GM18499 (cell line): ENCODE data around the gene CSTA.
"Not testable (repeated sequence)": the region's sequence is repeated elsewhere in the genome, so short reads cannot be mapped to it uniquely, and the experiment has no call there.

Experiments
- ATAC-seq: cut with Tn5 transposase; IDR thresholded peaks from one replicate; pipeline ENCODE4 v1.9.1; 2021; ENCODE audit warnings: moderate number of reproducible peaks; ENCODE audit not compliant: insufficient read depth, unreplicated experiment

CSTA gene

DNA sequence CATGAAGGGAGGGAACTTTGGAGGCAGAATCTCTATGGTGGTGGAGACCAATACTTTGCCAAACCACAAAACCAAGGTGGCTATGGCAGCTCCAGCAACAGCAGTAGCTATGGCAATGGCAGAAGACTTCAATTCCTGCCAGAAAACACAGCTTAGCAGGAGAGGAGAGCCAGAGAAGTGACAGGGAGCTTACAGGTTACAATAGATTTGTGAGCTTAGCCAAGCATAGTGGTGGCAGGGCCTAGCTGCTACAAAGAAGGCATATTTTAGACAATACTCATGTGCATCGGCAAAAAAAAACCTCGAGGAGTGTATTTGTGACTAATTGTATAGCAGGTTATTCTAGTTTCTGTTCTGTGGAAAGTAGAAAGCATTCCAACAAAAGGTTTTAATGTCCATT, 6.4 kb upstream of the CSTA start:
- no peak for ATAC-seq

DNA sequence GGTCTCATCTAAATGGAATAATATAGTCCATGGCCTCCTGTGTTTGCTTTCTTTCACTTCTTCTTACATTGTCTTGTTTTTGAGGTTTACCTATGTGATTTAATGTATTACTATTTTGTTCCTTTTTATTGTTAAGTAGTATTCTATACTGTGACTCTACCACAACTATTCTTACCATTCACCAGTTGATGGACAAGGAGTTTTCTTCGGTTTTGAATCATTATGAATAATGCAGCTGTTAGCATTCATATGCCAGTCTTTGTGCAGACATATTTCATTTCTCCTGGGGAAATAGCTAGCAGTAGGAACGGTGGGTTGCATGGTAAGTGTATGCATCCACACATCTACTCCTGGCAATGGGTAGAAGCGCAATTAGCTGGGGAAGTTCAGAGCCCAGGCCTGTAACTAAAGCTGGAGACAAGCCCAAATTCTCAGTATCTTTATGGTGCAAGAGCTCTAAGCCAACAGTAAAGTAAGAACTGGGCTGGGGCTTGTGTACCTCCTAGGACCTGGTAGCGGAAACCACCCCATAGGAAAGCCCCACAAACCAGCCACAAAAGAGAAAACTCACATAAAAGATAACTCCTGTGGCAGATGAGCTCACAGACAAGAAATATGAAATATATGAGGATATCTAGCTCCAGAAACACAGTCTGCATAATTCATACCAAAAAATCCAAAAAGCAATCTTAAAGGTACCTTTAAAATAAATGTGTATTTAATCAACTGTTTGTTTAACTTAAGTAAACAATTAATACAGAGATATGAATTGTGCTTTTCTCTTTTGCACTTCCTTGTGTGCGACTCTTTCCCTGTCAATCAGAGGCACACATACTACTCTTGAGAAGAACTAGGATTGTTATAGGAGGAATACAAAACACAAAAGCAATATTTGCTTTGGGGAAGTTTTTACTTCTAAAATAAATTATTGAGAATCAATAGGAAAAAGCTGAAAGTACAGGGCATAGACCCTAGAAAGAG, 2.7 kb upstream of the CSTA start:
- ATAC-seq = no peak

DNA sequence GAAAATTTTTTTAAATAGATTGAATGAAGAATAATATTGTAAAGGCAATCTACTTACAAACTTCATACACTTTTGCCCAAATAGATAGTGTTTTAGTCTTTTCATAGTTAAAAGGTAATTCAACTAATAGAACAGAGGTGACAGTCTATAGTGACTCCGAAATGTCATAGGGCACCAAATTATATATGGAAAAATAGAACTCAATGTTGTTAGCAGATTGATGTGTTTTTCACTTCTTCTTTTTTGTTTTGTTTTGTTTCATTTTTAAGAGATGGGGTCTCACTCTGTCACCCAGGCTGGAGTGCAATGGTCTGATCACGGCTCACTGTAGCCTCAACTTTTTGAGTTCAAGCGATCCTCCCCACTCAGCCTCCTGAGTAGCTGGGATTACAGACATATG, 721 bp downstream of the CSTA start:
- no peak for ATAC-seq

DNA sequence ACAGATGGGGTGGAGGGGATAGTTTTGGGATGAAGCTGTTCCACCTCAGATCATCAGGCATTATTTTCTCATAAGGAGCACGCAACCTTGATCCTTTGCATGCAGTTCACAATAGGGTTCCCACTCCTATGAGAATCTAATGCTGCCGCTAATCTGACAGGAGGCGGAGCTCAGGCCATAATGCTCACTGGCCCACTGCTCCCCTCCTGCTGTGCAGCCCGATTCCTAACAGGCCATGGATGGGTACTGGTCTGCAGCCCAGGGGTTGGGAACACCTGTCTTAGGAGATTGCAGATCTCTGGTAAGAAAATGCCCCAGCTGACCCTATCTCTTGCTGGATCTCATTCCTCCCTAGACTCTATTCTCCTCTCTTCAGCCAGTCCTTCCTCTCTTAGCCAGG, 6.8 kb downstream of the CSTA start:
- ATAC-seq = no peak

DNA sequence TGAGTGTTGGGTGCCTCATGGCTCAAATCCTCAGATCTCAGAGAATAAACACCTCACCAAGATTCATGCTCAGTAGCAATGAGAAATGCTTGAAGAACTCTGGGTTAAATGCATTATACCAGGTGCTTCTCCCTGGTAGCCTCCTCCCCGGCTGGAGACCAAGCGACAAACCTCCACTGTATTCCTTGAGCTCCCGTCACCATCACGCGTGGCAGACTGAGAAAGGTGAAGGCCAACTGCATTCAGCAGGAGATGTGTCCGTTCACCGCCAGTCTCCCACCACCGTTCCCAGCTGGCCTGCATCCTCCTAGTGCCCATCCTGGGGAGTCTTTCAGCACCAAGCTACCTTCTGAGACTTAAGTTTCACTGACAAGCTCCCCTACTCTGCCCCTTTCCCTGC, 7.5 kb downstream of the CSTA start:
- ATAC-seq = no peak

DNA sequence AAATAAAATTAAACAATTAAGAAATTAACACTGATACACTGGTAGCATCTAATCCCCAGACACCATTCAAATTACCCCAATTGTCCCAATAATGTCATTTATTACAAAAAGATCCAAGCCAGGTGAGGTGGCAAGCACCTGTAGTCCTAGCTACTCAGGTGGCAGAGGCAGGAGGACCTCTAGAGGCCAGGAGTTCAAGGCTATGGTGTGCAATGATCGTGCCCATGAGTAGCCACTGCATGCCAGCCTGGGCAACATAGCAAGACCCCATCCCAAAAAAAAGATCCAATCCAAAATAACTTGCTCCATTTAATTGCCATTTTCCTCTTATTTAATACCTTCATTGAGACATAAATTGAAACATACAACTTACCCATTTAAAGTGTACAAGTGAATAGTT, 17.8 kb downstream of the CSTA start:
- no peak for ATAC-seq

DNA sequence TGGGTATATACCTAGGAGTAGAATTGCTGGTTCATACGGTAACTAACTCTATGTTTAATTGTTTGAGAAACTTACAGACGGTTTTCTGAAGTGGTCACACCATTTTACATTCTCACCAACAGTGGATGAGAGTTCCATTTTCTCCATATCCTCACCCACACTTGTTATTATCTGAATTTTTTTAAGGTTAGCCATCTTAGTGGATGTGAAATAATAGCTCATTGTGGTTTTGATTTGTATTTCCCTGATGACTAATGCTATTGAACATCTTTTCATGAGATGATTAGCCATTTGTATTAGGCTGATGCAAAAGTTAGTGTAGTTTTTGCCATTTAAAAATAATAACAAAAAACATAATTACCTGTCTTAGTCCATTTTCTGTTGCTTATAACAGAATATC, 18.6 kb downstream of the CSTA start:
- no peak for ATAC-seq

DNA sequence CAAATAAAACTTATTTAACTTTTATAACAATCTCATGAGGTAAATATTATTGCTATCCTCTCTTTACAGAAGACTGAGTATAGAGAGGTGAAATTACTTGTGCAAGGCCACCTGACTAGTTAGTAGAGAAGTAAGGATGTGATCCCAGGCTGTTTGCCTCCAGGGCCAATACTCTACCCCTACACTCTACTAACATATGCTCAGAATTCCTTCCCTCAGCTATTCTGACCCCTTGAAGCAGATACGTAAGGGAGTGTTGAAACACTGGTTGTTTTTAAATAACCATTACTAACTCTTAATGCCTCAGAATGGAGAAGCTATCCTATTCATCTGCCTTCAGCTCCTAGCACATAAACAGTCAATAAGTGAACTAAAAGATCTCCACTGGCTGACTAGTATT, 24.1 kb downstream of the CSTA start:
- ATAC-seq = no peak

DNA sequence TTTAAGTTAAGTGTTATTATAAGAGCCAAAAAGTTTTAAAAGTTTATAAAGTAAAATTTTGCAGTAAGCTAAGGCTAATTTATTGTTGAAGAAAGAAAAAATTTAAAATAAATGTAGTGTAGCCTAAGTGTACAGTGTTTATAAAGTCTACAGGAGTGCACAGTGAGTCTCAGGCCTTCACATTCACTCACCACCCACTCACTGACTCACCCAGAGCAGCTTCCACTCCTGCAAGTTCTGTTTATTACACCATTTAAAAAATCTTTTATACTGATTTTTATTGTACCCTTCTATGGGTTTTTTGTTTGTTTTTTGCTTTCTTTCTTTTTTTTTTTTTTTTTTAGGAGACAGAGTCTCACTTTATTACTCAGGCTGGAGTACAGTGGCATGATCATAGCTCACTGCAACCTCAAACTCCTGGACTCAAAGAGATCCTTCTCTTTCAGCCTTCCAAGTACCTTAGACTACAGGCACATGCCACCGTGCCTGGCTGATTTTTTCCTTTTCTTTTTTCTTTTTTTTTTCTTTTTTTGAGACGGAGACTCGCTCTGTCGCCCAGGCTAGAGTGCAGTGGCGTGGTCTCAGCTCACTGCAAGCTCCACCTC, 25.9 kb downstream of the CSTA start:
- no peak for ATAC-seq

DNA sequence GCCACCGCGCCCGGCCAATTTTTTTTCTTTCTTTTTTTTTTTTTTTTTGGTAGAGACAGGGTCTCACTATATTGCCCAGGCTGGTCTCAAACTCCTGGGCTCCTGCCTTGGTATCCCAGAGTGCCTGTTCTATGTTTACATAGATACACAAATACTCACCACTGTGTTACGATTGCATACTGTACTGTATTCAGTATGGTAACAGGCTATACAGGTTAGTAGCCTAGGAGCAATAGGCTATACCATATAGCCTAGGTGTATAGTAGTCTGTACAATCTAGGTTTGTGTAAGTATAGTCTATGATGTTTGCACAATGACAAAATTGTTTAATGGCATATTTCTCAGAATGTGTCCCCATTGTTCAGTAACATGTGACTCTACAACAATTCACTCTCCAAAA, 26.6 kb downstream of the CSTA start:
- ATAC-seq = no peak

DNA sequence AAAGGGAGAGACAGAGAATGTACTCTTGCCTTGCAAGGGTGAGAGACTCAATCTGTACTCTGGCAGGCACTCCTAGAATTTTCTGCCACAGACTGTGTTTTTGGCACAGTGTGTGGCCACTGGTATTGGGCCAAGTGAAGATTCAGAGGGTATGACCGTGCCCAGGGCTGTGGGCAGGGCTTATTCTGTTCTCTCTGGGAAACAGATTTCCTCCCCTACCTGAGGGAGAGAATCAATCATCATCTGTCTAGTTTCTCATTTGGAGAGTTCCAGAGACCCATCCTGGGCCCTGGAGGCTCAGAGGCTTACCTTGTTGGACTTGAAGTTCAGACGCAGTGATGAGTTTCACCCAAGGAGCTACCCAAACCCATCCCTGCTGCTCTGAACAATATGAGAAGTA, 28.2 kb downstream of the CSTA start:
- ATAC-seq = no peak

DNA sequence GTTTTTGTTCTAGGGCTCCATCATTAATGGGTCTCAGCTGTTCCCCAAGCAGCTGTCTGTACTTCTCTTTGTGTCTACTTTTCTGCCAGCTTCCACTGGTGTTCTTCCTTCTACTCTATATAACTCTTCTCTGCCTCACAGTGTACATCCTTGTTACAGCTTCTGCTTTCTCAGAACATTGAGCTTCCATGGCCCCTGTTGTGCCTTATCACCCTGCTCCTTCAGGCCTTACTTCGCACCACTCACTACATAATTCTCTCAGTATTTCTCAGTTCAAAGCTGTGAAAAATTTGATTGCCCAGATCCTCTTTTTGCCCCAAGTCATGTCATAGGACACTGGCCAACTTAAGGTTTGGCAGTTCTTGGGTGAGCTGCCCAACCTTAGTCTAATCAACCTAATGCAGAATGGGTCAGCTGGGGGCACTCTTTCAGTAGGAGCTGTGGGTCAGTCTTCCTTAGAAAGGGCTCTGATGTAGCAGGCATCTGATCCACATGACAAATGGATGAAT, 28.9 kb downstream of the CSTA start:
- ATAC-seq = no peak

DNA sequence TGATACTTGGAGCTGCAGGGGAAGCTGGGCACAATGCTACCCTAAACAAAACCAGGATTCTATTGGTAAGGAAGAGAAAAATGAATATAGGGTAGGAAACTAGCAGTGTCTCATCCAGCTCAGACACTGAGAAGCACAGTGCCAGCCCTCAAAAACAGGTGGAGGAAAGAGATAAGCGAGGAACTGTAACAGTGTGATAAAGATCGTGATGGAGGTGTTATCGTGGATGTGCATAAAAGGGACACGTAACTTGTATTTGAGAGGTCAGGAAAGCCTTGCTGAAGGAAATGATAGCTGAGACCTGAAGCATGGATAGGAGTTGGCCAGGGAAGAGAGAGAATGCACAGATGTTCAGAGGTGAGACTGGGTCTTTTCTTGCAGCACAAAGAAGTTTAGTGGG, 30.6 kb downstream of the CSTA start:
- no peak for ATAC-seq

DNA sequence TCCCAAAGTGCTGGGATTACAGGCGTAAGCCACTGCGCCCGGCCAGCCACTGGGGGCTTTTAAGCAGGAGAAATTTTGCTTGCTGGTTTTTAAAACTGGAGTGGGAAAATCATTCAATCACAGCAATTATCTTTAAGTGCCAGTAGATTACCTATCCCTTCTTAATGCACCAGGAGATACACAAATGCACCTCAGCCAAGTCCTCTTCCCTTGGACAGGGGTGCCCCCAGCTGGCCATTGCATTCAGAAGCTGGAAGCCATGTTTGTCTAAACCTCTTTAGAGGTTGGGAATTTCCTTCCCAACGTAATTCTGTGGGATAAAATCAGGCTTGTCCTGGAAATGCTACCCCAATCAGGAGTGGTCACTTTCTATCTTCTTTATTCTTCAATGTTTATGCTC, 31.4 kb downstream of the CSTA start:
- ATAC-seq = no peak

DNA sequence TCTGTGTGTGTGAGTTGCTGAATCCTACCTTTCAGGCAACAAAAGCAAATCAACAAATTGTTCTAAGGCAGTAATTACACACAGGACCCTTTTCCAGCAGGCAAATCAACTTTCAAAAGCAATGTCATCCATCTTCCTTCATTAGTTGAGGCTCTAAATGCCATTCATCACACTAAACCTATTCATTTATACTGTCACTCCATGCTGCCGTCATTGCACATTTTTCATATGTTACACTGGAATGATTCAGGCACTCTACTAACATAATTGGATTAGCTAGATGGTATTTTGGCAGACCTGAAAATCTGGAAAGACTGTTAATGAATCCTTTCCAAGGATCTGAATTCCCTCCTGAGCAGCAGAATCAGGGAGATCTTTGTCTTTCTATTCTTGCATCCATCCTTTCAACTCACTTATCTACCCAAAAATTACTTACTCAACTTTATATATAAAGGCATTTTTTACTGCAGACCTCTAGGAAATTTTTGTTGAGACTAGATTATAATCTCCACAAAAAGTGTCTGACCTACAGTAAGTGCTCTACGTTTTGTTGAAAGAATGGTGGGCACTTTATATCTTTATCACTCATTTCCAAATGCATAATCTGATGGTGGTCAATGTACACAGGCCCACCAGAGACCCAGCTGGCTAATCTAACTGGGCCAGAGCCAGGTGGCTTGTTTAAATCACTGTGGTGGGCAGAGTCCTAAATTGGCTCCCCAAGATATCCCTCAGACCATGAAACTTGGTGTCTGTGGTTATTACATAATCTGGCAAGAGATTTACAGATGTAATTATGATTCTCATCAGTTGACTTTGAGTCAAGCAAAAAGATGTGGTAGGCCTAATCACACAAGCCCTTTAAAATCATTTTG, 33.0 kb downstream of the CSTA start:
- no peak for ATAC-seq

DNA sequence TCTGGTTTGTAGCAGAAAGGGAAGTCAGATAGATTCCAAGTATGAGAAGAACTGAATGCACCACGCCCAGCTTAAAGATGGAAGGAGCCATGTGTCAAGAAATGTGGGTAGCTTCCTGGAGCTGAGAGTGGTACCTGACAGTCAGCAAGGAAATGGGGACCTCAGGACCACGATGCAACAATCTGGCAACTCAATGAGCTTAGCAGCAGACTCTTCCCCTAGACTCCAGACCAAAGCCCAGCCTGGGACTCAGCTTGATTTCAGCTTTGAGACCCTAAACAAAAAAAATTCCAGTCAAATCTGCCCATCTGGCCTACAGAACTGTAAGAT, 33.6 kb downstream of the CSTA start:
- no peak for ATAC-seq

DNA sequence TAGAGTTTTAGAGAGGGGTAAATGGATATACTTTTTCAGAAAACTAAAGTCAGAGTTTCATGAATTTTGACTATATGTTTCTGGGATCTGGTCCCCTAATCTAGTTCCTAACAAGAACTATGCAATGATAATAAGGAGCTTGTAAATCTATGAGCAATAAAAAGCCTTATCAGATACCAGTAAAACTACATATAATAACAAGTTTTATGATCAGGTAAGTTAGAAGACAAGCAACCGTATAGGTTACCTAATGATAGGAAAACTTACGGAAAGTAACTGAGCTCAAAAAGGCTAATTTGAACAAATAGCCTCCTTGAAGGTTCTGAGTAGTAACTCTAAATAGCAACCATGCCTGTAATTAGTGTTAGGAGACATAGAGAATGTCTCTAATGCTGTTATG, 37.0 kb downstream of the CSTA start:
- ATAC-seq = no peak

DNA sequence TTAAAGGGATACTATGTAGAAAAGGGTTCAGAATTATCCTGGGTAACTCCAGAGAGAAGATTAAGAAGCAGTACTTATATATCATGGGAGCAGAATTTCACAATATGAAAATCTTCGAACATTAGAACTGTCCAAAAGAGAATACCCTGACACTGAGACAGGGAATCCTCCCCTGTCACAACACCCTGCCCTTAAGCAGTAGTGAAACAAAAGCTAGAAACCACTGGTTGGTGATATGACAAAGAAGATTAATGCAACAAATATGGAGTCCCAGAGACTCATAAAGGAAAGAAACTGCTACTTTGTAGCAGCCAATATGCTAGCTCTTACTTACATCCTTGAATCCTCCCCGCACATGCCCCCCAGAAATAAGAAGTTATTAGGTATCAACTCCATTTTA, 39.4 kb downstream of the CSTA start:
- no peak for ATAC-seq

DNA sequence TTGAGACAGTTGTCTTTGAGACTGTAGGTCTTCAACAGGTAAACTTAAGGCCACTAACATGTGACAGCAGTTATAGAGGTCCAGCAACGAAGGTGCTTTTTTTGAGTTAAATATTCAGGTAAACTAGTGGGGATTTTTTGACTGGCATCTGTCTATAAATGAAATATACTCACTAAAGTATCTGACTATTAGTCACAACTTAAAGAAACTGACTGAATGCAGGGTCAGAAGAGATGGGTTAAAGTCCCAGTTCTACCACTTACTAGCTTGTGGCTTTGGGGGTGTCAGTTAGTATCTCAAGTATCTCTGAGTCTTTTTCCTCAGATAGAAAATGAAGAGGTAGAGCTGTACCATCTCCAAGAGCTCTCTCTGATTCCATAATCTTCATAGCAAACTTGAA, 40.0 kb downstream of the CSTA start:
- ATAC-seq = no peak

DNA sequence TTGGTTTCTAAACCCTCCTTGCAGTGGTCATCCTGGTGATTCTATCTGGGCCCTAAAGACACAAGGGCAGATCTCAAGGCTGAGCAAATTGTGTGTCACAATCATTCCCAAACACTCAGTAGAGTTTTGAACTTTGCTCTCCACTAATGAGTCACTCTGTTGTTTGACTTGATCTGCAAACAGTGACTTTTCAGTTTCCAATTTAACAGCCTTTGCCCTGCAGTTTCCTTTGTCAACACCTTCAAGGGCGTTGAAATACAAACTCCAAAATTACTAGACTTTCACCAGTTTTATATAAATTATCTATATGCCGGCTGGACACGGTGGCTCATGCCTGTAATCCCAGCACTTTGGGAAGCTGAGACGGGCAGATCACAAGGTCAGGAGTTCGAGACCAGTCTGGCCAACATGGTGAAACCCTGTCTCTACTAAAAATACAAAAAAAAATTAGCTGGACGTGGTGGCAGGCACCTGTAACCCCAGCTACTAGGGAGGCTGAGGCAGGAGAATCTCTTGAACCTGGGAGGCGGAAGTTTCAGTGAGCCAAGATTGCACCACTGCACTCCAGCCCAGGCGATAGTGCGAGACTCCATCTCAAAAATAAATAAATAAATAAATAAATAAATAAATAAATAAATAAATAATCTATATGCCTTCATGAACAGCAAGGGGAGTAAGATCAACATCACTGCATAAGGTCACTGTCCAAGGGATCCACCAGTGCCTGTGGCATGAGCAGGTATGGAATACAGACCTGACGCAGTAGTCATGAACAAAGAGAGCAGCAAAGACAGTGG, 40.7 kb downstream of the CSTA start:
- not testable (repeated sequence) for ATAC-seq
